ENCODE results near the gene MIGA2.

GRCh38 chr9:129038109-129038852 is 1.9 kb downstream of the MIGA2 start:
- no peak for TF ChIP-seq CTCF (IDR thresholded peaks at IDR 0.05)
- TF ChIP-seq POLR2A (IDR thresholded peaks at IDR 0.05) = no peak
- TF ChIP-seq EP300 (IDR thresholded peaks at IDR 0.05) = no peak
